Breast epithelium (tissue), 3 donors: Measurements from ENCODE around the gene YAF2.

Experiments used
- POLR2A ChIP-seq: fragments of 450-650 bp; IDR thresholded peaks from one replicate; pipeline ENCODE4 v1.6.1; 2016; ENCODE audit warnings: antibody characterized with exemption, mild to moderate bottlenecking, moderate library complexity
- TF ChIP-seq, protein P1 (sequence below), 3 donors: fragments of 450-650 bp; IDR thresholded peaks; one replicate each; pipeline ENCODE4 v1.5.1; 2016 to 2017; ENCODE audit warnings: antibody characterized with exemption in 3 of 3, mild to moderate bottlenecking in 3 of 3, moderate library complexity in 3 of 3

DNA sequence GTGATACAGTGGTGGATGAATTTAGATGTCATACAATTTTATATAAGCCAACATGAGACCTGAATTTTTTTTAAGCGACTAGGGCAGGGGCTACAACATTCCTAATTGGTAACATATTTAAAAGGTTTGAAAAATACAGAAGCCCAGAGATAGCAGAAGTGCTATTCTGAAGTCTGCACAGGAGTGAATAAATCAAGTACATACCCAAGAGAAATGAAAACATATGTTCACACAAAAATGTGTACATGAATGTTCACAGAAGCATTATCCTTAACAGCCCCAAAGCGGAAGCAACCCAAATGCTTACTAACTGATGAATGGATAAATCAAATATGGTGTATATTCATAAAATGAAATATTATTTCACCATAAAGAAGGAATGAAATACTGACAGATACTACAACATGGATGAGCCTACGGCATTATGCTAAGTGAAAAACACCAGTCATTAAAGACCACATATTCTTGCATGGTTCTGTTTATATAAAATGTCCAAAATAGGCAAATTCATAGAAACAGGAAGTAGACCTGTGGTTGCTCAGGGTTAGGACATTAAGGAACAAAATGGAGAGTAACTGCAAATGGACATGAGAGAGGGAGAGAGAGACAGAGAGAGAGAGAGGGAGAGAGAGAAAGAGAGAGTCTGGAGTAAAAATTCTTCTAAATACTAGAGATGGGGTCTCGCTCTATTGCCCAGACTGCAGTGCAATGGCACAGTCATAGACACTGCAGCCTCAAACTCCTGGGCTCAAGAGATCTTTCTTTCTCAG lies 65.4 kb downstream of the YAF2 start:
- TF ChIP-seq, protein P1, sequence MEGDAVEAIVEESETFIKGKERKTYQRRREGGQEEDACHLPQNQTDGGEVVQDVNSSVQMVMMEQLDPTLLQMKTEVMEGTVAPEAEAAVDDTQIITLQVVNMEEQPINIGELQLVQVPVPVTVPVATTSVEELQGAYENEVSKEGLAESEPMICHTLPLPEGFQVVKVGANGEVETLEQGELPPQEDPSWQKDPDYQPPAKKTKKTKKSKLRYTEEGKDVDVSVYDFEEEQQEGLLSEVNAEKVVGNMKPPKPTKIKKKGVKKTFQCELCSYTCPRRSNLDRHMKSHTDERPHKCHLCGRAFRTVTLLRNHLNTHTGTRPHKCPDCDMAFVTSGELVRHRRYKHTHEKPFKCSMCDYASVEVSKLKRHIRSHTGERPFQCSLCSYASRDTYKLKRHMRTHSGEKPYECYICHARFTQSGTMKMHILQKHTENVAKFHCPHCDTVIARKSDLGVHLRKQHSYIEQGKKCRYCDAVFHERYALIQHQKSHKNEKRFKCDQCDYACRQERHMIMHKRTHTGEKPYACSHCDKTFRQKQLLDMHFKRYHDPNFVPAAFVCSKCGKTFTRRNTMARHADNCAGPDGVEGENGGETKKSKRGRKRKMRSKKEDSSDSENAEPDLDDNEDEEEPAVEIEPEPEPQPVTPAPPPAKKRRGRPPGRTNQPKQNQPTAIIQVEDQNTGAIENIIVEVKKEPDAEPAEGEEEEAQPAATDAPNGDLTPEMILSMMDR (IDR thresholded peaks at IDR 0.05) = no peak
- TF ChIP-seq POLR2A = no peak
